Activated CD8-positive, alpha-beta memory T cell treated with anti-CD3 and anti-CD28 coated beads, Interleukin-2, amount 50 U/mL, for 24 hours (primary cell): Measurements from ENCODE around the gene BLVRB.
A peak's percentile ranks its signal among the peaks of the same experiment; 100 is the strongest.
"Not testable (repeated sequence)": the region's sequence is repeated elsewhere in the genome, so short reads cannot be mapped to it uniquely, and the experiment has no call there.

Source experiments
- DNase-seq: peaks from one replicate; pipeline ENCODE4 v3.0.0-alpha.2; 2020; ENCODE audit errors: extremely low read depth

BLVRB gene

GRCh38 chr19:40449506-40449905, 16.0 kb downstream of the BLVRB start:
- DNase-seq, result no peak

GRCh38 chr19:40446263-40446784, 19.2 kb downstream of the BLVRB start:
- no peak for DNase-seq

- no peak for DNase-seq
Observed at GRCh38 chr19:40445780-40446262, 19.7 kb downstream of the BLVRB start.

- no peak for DNase-seq
Observed at GRCh38 chr19:40444825-40445312, 20.7 kb downstream of the BLVRB start.

GRCh38 chr19:40444000-40444824, 21.3 kb downstream of the BLVRB start, which contains the start of gene SERTAD3:
TSS of gene SERTAD3 (minus strand) at chr19:40444335. CDS start at chr19:40442080, 2,255 bp downstream.
- DNase-seq, result peak; percentile 82

- peak; percentile 98 for DNase-seq
Observed at GRCh38 chr19:40443131-40443999, 22.2 kb downstream of the BLVRB start.

- DNase-seq, result no peak
Observed at GRCh38 chr19:40442328-40443130, 23.0 kb downstream of the BLVRB start.

GRCh38 chr19:40441719-40442253, 23.8 kb downstream of the BLVRB start:
- no peak for DNase-seq

GRCh38 chr19:40438284-40438683, 27.3 kb downstream of the BLVRB start:
- DNase-seq, result no peak

- DNase-seq, result no peak
Observed at GRCh38 chr19:40433391-40434216, 31.9 kb downstream of the BLVRB start.

- DNase-seq, result not testable (repeated sequence)
Observed at GRCh38 chr19:40432760-40433159, 32.8 kb downstream of the BLVRB start.

- DNase-seq, result no peak
Observed at GRCh38 chr19:40431698-40432097, 33.8 kb downstream of the BLVRB start.

GRCh38 chr19:40430242-40430641, 35.3 kb downstream of the BLVRB start:
- not testable (repeated sequence) for DNase-seq

GRCh38 chr19:40428197-40428596, 37.3 kb downstream of the BLVRB start:
- DNase-seq, result not testable (repeated sequence)

- DNase-seq, result peak; percentile 100
Observed at GRCh38 chr19:40425450-40426287, 39.9 kb downstream of the BLVRB start, which contains the start of gene SERTAD1. TSS of gene SERTAD1 (minus strand) at chr19:40425992. CDS start at chr19:40423546, 2,446 bp downstream.

- no peak for DNase-seq
Observed at GRCh38 chr19:40424637-40425449, 40.7 kb downstream of the BLVRB start.

GRCh38 chr19:40423938-40424337, 41.6 kb downstream of the BLVRB start:
- no peak for DNase-seq
